Suppressor macrophage treated with lipopolysaccharide for 4 hours (primary cell): ENCODE measurements around the gene SLC4A1.

Experiments
- DNase-seq: peaks from one replicate; pipeline ENCODE4 v3.0.0-alpha.2; 2020

SLC4A1 gene

DNA sequence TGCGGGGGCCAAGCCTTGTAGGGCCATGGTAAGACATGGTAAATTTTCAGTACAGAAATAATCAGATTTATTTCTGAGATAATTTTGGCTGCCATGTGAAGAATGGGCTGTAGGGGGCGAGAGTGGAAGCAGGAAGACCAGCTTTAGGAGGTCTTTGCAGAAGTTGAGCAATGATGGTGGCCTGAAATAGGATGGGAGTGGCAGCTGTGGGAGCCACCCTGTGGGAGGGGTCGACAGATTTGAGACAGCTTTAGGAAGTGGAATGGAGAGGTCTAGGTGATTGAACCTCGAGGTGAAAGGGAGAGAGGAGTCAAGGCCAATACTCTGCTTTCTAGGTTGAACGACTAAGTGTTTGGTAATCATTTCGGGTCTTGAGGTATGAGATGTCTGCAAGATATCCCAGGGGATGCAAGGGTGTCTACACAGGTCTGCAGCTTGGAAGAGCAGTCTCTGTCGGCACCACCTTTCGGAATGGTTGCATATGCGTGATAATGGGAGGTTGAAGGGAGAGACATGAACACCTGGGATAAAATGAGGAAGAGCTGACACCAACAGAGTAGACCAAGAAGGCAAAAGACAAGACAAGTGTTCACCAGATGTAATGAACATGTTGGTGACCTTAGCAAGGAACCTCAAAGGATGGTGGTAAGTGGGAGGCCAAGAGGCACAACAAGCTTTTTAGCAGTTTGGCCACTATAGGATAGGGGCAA lies 64.0 kb downstream of the SLC4A1 start:
- DNase-seq = peak; percentile 73

DNA sequence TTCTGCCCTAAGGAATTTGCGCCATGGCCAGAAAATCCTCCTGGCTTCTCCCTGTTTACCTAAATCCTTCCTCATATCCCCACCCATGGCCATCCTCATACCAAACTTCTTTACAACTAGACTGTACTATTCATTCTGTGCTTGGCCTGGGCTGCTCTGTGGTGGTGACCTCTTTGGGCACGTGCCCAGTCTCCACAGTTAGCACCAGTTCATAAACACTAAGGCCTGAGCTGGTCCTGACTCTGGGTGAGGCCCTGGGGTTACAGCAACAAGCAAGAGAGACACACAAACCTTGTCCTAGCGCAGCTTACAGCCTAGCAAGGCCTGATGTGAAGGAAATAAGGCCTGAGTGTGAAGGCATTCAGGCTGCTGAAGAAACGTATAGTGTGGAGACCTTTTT lies 65.2 kb downstream of the SLC4A1 start:
- no peak for DNase-seq

DNA sequence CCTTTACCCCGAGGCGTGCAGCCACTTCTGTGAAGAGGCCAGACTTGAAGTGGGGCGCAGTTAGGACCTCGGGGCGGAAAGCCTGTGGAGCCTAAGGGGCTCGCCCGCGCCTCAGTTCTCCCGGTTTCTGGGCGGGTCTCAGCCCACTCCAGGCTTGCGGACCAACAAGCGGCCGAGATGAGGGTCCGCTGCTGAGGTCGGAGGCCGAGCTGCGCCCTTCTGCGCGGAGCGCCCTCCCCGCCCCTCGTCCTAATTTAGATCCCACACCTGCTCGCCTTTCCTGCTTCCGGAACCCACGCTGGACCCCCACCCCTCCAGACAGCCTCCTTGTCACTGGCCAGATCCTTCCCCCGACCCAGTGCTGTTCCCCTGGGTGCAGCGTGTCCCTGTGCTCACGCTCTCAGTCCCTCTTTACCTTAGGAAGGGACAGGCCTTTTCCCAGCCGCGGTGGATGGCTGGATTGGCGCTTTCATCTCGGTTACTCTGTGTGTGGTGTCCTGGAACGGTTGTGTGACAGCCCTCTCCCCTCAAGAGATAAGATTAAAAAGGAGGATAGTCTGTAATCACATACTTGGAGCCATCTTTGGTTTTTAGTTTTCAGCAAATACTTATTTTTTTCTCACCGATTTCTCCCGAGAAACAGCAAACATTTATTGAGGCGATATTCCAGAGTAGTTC lies 67.3 kb downstream of the SLC4A1 start:
- no peak for DNase-seq

DNA sequence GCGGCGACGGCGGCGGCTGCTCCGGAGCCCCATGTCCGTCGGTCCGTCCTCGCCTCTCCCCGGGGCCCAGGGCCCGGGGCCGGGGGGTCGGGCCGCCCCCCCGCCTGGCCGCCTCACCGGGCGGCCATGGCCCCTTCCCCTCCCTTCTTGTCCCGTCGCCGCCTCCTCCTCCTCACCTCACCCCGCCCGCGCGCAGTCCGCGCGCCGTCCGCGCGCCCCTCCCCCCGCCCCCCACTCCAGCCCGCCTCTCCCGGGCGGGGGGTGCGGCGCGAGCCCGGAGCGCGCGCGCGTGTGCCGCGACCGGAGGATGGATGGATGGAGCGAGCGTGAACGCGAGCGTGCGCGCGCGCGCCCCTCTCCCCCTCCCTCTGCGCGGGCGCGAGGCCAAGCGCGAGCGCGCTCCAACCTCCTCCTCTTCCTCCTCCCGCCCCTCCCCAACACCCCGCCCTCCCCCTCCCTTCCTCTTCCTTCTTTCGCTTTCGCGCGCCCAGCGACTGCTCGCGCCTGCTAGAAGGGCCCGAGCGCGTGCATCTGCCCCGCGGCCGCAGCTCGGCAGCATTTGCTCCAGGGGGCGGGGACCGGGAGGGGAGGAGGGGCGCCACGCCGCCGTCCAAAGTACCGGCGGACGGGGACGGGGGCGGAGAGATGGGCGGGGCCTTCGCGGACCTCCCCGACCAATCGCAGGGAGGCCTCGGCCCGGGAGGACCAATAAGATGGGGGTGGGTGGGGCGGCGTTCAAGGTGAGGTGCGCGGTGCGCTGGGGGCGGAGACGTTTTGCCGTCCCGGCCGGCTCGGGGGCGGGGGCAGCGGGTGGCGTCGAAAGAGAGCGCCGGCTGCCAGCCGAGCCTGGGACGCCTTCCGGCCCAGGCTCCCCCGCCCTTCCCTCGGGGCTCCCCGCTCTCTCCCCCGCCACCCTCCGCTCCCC lies 68.1 kb downstream of the SLC4A1 start, which contains the start of gene ATXN7L3:
Gene ATXN7L3, minus strand, starts transcription at position 332 of the 925 bp plus-strand sequence. CDS start 1,814 bp downstream, outside the sequence.
- peak; percentile 99 for DNase-seq

DNA sequence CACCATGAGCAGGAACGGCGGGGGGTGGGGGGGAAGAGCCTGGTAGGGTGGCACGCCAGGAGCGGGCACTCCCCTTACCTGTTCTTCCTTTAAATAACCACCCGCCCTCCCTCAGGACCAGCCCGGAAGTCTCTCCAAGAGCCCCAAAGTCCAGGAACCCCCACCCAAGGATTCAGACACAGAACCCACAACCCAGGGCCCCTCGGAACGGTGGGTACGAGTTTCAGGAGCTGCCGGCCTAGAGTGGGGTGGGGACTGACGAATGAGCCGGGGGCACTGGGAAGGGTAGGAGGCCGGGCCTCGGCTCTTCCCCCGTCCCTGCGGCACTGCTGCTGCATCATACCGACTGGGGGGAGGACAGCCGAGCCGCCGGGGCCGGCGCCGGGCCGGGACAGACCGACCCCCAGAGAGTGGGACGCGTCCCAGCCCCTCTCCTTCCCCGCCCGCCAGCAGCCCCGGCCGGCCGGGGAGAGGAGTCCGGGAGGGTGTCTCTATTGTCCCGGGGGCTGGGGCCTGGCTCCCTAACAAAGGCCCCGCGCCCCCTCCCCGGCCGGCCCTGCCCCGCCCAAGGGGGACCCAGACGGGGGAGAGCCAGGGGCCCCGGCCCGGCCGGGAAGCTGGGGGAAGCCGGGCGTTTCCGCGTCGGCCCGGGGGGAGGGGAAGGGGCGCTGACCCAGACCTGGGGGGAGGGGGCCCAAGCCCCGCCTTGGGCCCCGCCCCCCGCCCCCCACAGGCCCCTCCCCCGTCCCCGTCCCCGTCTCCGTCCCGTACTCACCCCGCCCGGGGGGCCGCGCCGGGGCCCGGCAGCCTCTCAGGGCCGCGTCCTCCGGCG lies 69.0 kb downstream of the SLC4A1 start:
- peak; percentile 80 for DNase-seq
